ENCODE results near the gene RPS19BP1.

RPS19BP1 gene, protein sequence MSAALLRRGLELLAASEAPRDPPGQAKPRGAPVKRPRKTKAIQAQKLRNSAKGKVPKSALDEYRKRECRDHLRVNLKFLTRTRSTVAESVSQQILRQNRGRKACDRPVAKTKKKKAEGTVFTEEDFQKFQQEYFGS

DNA sequence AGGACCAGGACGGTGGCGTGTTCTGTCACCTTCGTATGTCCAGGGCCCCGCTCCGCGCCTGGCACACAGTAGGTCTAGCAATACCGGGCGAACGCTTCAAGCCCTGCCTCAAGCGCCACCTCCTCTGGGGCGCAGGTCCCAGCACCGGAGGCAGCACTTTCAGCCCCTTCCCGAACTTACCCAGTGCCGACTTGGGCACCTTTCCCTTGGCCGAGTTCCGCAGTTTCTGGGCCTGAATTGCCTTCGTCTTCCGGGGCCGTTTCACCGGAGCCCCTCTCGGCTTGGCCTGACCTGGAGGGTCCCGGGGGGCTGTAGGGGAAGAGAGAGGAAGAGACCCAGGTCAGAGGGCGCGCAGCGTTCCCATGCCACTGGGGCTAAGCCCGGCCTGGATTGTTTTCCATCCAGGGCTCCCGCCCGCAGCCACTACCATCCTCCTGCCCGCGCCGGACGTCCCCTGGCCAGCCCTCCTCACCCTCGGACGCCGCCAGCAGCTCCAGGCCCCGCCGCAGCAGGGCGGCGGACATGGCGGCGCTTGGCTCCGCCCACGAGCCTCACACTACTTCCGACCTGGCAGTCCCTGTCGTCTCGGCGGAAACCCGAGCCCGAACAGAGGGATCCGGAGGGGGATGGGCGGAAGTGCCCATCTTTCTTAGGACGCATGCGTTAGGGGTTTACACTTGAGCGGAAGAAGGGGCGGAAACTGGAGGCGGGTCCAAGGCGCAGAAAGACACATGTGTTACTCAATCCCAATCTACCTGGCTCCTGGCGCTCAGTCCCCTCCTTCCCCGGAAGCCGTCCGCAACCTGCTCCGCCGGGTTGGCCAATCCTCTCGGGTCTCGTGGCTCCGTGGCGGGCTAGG lies at the start of gene RPS19BP1:
RPS19BP1 (minus strand) TSS at position 534 of the 859 bp plus-strand sequence; CDS start at position 524, 10 bp downstream.
- DNase-seq (ENCODE audit: low spot score): peak; percentile 99

DNA sequence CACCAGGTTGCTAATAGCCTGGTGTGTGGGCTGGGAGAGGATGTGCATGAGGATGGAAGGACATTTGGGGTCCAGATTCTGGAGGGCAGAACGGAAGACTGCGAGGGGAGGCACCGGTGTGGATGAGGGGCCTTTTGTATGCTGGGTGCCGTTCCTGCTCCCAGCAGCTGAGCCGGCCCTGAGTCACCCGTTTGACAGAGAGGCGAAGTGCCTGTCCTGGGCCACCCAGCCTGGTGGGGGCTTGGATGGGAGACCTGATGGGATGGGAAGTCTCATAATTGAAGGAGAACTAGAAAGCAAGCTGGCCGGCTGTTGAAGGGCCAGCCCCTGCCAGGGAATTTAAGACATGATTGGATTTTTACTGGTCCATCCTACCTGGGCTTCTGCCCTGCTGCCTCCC lies 48.8 kb upstream of the RPS19BP1 start:
- no peak for DNase-seq (ENCODE audit: low spot score)

DNA sequence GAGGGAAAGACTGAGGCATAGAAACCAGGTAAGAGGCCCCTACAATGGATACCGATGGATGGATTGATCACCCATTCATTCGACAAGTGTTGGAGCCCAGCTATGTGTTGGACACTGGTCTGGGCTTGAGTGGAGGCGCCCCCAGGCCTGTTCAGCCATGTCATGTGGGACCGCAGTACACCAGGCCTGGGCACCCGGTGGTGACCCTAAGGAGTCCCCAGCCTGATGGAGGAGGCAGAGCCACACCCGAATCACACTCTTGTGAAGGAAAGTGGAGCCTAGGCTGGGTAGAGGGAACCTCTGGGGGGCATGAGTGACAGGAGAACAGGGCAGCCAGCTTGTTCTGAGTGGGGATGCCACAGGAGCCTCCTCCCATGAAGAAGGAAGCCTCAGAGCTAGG lies 48.2 kb upstream of the RPS19BP1 start:
- no peak for DNase-seq (ENCODE audit: low spot score)

DNA sequence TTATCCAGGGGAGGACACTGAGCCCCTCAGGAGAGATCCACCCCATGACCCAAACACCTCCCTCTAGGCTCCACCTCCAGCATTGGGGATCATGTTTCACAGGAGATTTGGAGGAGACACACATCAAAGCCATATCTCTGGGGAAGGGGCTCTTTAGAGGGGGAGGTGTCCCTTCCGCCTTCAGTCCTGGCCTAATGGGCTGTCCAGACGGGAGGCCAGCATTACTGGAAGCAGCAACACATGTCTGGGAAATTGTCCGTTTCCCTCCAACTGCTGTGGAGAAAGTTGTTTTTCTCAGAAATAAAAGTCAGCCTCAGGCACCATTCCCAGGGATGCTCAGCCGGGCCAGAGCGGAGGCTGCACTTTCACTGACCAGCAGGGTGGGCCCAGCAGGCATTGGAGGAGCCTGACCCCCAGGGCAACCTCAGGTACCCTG lies 47.5 kb upstream of the RPS19BP1 start:
- DNase-seq (ENCODE audit: low spot score): no peak

DNA sequence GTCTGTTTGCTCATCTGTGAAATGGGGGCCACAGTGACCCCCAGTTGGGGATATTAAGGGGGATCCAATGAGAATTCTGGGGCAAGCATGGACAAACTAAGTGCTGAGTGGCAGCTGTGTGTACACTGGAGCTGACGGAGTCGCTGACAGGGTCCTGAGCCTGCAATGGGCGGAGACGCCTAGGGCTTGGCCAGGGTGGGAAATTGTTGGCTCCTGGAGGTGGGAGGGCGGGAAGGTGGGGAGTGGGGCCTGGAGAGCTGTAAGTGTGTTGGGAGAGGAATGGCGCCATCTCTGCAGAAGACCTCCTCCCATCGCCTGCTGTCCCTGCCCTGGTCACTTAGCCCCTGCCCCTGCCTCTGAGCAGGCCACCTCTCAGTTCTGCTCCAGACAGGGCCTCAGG lies 45.4 kb upstream of the RPS19BP1 start:
- no peak for DNase-seq (ENCODE audit: low spot score)

DNA sequence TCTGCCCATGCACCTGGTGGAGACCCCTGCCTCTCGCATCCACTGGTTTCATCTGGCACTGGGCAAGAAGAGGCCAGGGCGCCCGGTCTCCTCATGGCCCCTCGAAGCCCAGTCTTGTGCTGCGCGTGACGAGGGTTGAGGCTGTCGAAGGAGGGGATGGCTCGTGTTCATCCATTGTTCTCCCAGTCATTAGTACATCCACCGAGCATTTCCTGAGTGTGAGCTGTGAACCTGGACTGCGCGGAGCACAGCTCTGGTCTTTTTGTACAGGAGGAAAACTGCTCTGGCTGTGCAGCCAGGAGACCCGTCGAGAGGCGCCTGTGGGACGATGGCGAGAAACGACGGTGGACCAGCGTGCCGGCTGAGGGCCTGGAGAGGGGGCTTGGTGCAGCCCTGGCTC lies 44.8 kb upstream of the RPS19BP1 start:
- peak; percentile 53 for DNase-seq (ENCODE audit: low spot score)

DNA sequence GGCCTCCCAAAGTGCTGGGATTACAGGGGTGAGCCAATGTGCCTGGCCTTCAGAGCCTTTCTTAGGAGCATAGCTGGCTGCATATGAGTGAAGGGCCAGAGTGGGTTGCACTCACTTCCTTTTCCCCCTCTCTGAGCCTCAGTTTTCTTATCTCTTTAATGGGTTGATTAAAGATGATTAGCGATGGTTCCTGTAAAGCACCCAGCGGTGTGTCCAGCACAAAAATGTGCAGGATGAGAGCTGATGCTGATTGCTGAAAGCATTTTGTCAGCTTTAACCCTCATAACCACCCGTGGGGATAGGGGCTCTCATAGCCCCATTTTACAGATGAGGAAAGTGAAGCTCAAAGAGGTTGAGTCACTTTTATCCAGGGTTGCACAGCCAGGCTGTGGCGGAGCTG lies 43.5 kb upstream of the RPS19BP1 start:
- no peak for DNase-seq (ENCODE audit: low spot score)

DNA sequence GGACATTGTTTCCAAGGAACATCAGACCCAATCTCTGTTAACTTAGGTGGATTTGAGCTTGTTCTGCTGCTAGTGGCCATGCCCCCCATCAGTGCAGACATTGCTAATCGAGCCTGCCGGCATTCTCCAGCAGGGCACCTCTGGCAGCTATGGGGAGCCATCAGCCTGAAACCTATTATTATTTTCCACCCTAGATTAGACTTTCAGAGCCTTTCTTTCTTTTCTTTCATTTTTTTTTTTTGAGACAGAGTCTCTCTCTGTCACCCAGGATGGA lies 42.9 kb upstream of the RPS19BP1 start:
- DNase-seq (ENCODE audit: low spot score): no peak

DNA sequence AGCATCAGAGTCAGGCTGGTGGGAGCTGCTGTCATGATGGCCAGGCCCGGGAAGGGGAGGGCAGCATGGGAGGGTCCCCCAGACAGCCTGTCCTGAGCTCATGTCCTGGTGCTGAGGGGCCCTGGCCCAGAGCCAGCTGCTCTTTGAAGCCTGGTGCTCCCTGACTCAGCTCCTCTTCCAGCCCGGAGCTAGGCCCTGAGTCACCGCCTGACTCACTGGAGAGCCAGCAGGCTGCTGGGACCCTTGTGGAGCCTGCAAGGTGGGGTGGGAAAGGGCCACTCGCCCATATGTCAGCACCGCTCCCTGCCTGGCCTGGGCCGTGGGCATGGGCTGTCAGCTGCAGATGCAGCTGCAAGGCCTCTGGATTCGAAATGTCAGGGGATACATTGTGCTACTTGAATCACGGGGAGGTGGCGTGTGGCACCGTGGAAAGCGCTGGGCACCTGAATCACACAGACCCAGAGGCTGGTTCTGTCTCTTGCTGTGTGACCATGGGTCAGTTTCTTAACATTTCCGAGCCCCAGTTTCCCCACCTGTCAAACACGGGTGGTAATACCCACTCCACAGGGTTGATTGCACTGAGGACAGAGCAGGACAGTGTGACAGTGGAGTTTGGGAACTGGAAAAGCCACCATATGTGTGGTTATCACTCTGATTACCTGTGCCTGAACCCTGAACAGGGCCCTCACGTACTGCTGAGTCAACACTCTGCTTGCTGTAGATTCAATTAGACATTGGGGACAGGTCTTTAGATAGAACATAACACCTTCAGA lies 42.4 kb upstream of the RPS19BP1 start:
- DNase-seq (ENCODE audit: low spot score): peak; percentile 96

DNA sequence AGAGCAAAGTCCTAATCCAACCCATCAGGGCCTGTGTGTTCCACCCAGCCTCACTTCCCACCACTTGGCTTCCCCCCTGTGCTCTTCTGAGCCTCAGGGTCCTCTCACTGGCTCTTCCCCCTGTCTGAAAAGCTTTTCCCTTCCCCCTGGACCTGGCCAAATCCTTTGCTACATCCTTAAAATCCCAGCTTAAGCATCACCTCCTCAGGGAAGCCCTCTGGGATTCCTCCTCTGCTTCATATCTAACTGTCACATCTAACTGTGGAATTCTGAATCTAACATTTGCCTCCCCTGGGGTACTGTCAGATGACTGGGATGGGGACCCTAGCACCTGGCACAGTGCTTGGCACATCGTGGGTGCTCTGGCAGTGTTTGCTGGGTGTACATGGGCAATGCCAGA lies 39.0 kb upstream of the RPS19BP1 start:
- no peak for DNase-seq (ENCODE audit: low spot score)

DNA sequence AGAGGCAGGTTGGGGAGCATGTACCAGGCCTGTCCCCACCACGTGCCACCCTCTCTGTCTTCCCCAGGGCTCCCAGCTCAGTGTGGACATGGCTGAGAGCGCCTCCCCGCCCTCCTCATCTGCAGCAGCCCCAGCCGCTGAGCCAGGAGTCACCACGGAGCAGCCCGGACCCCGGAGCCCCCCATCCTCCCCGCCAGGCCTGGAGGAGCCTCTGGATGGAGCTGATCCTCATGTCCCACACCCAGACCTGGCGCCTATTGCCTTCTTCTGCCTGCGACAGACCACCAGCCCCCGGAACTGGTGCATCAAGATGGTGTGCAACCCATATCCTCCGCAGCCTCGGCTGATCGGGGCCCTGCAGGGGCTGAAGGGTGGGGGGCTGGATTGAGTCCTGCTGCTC lies 38.1 kb upstream of the RPS19BP1 start, which contains the start of gene CACNA1I:
CACNA1I (plus strand) TSS at position 89 of the 400 bp plus-strand sequence; CDS start at position 89, 0 bp downstream.
- no peak for DNase-seq (ENCODE audit: low spot score)

DNA sequence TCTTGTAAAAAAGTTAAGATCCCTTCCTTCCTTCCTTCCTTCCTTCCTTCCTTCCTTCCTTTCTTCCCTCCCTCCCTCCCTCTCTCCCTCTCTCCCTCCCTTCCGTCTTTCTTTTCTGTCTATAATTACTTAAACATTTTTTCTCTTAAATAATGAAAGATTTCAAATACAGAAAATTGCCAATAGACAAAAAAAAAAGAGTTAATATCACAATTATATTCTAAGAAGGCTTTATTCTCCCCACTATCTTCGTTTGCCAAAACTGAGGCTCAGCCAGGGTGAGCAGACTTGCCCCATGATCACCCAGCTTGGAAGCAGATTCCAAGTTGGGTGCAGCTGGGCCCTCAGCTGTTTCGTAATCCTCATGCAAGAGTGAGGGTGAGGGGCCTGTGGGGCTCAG lies 37.7 kb upstream of the RPS19BP1 start:
- no peak for DNase-seq (ENCODE audit: low spot score)

DNA sequence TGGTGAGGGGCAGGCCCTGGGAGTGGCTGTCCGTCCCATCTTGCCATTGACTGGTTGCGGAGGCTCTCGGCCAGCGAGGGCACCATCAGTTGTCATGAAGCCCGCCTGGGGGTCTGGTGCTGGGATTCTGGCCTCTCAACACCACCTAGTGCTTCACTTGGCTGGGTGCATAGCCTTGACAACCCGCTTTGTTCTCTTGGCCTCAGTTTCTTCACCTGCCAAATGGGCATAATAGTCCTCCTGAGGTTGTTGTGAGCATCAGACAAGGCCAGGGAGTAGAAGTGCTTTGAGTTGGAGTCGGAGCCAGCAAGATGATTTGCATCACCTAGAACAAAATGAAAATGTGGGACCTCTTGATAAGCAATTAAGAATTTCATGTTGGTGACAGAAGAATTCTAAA lies 36.5 kb upstream of the RPS19BP1 start:
- DNase-seq (ENCODE audit: low spot score): no peak

DNA sequence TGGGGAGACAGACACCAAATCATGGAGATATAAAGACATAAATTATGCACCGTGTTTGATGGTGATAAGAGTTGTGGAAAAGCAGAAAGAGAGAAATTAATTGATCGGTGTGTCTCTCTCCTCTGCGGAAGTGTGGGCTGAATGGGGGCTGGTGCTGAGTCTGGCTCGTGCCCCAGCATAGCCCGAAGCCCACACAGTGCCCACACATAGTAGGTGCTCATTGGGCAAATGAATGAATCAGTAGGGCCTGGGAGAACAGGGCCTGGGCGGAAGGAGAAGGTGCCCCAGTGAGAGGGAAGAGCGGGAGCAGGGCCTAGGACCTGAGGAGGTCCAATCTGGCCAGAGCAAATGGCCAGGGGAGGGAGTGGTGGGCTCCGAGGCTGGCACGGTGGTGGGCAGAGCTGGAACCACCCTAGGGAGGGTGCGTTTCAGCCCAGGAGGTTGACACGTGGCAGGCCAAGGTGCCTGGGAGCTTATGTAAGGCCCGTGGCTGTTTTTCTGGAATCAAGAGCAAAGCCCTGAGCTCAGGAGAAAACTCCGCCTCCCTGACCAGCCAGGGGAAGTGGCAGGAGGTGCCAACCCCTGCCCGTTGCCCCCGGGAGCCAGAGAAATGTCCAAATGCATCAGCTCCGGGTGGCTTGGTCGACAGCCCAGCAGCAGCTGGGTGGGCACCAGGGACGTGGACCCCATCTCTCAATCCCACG lies 35.9 kb upstream of the RPS19BP1 start:
- DNase-seq (ENCODE audit: low spot score): no peak

DNA sequence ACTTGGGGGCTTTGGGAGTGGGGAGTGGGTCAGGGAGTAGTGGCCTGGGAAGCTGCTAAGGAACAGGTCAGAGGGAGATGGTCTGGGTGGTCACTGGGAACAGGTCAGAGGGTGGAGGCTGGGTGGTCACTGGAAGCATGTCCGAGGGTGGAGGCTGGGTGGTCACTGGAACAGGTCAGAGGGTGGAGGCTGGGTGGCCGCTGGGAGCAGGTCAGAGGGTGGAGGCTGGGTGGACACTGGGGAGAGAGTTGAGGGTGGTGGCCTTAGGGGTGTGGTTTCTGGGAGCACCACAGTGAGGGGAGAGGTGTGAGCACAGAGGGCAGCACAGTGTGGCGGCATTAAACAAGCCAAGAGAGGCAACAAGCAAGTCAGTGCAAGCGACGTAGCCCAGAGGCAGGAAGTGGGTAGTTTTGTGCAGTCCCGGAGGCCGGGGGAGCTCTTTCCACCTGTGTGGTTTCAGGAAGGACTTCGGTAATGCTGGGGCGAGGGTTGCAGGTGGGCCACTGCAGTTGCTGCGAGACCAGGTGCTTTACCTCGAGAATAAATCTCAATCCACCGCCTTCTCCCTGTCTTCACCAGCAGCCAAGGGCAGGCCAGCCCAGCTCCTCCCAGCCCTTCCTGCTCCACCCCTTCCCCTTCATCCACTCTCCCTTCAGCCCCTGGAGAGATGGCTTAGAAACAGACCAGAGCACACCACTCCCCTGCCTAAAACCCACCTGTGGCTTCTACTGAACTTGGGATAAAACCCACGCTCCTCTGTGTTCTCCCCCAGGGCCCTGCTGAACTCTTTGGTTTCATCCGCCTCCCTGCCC lies 34.8 kb upstream of the RPS19BP1 start:
- DNase-seq (ENCODE audit: low spot score): no peak

DNA sequence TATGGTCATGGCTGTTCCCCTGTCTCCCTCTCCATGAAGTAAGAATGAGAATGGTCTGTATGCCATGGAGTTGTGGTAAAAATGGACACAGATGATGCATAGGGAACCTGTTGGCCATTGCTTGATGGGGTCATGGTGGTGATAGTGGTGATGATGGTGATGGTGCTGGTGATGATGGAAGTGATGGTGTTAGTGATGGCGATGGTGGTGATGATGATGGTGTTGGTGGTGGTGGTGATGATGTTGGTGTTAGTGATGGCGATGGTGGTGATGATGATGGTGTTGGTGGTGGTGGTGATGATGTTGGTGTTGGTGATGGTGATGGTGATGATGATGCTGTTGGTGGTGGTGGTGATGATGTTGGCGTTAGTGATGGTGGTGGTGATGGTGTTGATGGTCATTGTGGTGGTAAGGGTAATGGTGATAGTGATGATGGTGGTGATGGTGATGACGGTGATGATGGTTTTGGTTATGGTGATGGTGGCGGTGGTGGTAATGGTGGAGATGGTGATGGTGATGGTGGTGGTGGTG lies 32.9 kb upstream of the RPS19BP1 start:
- DNase-seq (ENCODE audit: low spot score): no peak

DNA sequence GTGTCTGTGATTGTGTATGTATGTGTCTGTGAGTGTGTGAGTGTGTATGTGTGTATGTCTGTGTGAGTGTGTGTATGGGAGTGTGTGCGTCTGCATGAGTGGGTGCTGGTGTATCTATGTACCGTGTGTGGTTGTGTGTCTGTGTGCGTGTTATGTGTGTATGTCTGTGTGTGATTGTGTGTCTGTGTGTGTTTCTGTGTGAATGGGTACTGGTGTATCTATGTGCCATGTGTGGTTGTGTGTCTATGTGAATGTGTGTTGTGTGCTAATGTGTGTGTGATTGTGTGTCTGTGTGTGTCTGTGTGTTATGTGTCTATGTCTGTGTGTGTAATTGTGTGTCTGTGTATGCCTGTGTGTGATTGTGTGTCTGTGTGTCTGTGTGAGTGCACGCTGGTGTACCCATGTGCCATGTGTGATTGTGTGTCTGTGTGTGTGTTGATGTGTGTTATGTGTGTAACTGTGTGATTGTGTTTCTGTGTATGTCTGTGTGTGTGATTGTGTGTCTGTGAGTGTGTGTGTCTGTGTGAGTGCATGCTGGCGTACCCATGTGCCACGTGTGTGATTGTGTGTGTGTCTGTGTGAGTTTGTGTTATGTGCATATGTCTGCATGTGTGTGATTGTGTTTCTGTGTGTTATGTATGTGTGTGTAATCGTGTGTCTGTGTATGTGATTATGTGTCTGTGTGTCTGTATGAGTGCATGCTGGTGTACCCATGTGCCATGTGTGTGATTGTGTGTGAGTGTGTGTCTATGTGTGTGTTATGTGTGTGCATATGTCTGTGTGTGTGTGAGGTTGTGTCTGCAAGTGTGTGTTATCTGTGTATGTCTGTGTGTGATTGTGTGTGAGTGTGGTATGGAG lies 31.3 kb upstream of the RPS19BP1 start:
- no peak for DNase-seq (ENCODE audit: low spot score)

DNA sequence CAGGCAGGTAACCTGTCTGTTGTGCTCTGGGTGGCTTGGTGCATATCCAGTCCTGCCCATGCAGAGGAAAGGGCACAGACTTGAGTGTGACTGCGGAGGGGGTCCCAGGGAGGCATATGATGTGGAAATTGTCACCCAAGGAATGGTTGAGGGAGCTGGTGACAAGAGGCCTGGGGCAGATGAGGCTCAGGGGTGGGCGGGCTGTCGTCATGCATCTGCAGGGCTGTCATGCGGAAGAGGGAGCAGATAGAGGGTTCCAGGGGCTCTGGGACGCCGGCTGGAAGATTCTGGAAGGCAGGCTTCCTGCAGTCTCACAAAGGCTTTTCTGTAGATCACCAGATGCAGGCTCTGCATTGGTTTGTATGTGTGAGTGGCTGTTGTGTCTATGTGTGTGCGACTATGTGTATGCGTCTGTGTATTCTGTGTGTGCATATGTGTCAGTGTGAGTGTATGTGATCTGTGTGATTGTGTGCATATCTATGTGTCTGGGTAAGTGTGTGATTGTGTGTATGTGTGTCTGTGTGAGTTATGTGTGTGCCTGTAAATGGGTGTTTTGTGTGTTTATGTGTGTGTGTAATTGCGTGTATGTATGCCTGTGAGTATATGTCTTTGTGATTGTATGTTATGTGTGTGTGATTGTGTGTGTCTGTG lies 30.4 kb upstream of the RPS19BP1 start:
- no peak for DNase-seq (ENCODE audit: low spot score)

DNA sequence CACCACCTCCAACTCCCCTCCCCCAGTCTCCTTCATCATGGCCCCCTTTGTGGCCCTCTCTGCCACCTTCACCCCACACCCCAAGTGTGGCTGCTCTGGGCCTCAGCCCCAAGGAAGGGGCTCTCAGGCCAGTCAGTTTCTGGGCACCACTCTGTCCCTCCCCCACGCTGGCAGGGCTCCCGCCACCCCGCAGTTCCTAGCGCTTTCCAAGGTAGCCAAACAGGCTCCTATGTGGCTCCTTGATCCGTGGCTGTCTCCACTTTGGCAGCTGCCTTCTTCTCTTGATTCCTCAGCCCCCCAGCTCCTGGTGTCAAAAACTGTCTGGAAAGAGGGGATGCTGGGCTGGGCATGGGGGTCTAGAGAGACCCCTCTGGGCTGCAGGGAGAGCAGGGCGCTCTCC lies 27.6 kb upstream of the RPS19BP1 start:
- DNase-seq (ENCODE audit: low spot score): no peak

All from kidney capillary endothelial cell (primary cell).